Testis (tissue), 2 donors: ENCODE data around the gene PAMR1.

Experiments
- CTCF ChIP-seq, 3 experiments: fragments of 450-650 bp in 2 of 3; fragments of 200-600 bp in 1 of 3; sonication (generic) in 1 of 3; IDR thresholded peaks; one replicate each; pipeline ENCODE4 v1.5.1; 2016 to 2019; ENCODE audit warnings: antibody characterized with exemption in 3 of 3, mild to moderate bottlenecking in 2 of 3, moderate library complexity in 1 of 3
- POLR2A ChIP-seq: fragments of 450-650 bp; IDR thresholded peaks from one replicate; pipeline ENCODE4 v1.6.1; 2017; ENCODE audit warnings: antibody characterized with exemption, mild to moderate bottlenecking, moderate library complexity

GRCh38 chr11:35526370-35526792 lies 965 bp upstream of the PAMR1 start:
- no peak for TF ChIP-seq CTCF (IDR thresholded peaks at IDR 0.05)
- no peak for TF ChIP-seq POLR2A
